ENCODE measurements around the gene CHCT1.
A peak's percentile ranks its signal among the peaks of the same experiment; 100 is the strongest.

The CHCT1 gene

DNA sequence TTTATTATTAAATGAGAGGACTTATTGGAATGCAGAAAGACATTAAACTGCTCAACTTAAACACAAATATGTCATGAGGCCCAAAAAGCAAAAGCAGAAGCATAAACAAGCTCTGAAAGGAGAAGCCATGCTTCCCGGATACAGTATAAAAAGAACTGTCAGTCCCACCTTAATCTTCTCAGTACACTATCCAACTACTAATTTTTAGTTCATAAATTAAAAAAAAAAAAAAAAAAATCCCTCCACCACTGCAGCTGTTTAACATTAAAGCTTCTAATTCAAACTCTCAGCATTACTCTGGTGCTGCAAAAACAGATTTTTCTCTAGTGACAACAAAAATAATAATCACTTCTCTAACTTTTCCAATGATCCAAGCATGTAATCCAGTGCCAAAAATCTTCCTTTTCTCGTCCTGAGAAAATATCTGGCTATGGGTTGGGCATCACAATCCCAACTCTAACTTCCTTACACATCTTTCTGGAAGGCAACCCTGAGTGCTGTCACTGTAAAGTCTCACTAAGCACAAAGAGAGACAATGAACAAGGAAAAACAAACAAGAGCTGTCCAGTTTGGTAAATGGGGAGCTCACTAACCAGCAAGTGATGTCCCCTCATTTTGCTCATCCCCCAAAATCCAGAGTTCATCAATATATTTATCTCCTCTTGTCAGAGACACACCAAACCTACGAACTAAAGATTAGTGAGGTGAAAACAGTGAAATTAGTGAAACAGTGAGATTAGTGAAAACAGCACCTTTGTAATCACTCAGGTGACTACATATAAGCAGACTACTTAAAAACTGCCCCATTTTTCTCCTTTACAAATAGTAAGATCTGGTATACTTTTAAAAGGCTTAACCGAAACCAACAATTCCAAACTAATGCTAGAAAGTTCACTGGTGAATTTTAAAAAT lies 35.9 kb upstream of the CHCT1 start:
- Mint-ChIP-seq H3K4me1 (peaks cover 54% of the 10 kb centered on the region), H3K9me3 (no peaks in the 10 kb centered on the region), H3K27me3 (ENCODE audit: low read depth) (peaks cover 3% of the 10 kb centered on the region), H3K27ac (peak overlapping the region; percentile 58 to 85 (median 82)), H3K36me3 (ENCODE audit: low read depth) (peaks cover 3% of the 10 kb centered on the region), H3K4me3 (peak overlapping the region in 2 of 3 experiments; percentile 7 to 17)
- TF ChIP-seq, protein P1, sequence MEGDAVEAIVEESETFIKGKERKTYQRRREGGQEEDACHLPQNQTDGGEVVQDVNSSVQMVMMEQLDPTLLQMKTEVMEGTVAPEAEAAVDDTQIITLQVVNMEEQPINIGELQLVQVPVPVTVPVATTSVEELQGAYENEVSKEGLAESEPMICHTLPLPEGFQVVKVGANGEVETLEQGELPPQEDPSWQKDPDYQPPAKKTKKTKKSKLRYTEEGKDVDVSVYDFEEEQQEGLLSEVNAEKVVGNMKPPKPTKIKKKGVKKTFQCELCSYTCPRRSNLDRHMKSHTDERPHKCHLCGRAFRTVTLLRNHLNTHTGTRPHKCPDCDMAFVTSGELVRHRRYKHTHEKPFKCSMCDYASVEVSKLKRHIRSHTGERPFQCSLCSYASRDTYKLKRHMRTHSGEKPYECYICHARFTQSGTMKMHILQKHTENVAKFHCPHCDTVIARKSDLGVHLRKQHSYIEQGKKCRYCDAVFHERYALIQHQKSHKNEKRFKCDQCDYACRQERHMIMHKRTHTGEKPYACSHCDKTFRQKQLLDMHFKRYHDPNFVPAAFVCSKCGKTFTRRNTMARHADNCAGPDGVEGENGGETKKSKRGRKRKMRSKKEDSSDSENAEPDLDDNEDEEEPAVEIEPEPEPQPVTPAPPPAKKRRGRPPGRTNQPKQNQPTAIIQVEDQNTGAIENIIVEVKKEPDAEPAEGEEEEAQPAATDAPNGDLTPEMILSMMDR (IDR thresholded peaks at IDR 0.05; ENCODE audit: unreplicated experiment in 3 of 3), result no peak

DNA sequence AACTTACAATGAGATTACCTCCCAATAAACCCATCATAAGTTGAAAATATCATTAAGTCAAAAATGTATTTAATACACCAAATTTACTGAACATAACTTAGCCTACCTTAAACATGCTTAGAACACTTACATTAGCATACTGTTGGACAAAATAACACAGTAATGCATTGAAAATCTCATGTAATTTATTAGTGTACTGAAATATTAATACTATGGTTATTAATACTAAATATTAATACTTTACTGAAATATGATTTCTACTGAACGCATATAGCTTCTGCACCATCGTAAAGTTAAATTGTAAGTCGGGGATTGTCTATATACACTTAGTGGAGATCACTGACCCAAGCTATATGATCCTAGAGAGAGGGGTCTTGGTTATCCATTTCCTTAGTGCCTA lies 34.6 kb upstream of the CHCT1 start:
- H3K36me3 Mint-ChIP-seq (ENCODE audit: low read depth), result no peaks in the 10 kb centered on the region
- H3K4me1 Mint-ChIP-seq, result peaks cover 54% of the 10 kb centered on the region
- peaks cover 3% of the 10 kb centered on the region for H3K27me3 Mint-ChIP-seq (ENCODE audit: low read depth)
- TF ChIP-seq, protein P1 (IDR thresholded peaks at IDR 0.05; ENCODE audit: unreplicated experiment in 3 of 3), result no peak
- H3K9me3 Mint-ChIP-seq, result no peaks in the 10 kb centered on the region
- H3K27ac Mint-ChIP-seq, result peak overlapping the region in 2 of 3 experiments; percentile 30 to 38
- peak overlapping the region in 1 of 3 experiments; percentile 10 for H3K4me3 Mint-ChIP-seq

DNA sequence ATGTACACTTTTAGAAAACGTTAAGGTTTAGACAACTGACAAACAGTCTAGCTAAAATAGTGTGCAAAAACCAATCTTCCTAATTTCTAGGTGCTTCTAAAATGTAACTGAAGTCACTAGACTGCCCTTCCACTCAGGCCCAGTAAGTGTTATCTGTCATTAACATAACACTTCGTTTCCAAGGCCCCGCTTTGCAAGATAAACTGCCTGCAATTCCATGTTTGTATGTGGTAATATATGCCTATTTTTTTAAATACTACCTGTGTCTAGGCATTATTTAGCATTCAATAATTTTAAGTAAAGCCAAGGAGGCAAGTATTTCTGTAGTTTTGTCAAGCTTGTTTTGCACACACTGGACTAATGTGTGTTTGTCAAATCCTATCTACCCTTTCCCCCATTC lies 33.5 kb upstream of the CHCT1 start:
- peaks cover 3% of the 10 kb centered on the region for H3K27me3 Mint-ChIP-seq (ENCODE audit: low read depth)
- H3K4me1 Mint-ChIP-seq, result peaks cover 55% of the 10 kb centered on the region
- H3K27ac Mint-ChIP-seq, result peak overlapping the region; percentile 30 to 41 (median 38)
- TF ChIP-seq, protein P1 (IDR thresholded peaks at IDR 0.05; ENCODE audit: unreplicated experiment in 3 of 3), result no peak
- H3K36me3 Mint-ChIP-seq (ENCODE audit: low read depth), result no peaks in the 10 kb centered on the region
- peak overlapping the region; percentile 8 to 28 (median 10) for H3K4me3 Mint-ChIP-seq
- no peaks in the 10 kb centered on the region for H3K9me3 Mint-ChIP-seq

DNA sequence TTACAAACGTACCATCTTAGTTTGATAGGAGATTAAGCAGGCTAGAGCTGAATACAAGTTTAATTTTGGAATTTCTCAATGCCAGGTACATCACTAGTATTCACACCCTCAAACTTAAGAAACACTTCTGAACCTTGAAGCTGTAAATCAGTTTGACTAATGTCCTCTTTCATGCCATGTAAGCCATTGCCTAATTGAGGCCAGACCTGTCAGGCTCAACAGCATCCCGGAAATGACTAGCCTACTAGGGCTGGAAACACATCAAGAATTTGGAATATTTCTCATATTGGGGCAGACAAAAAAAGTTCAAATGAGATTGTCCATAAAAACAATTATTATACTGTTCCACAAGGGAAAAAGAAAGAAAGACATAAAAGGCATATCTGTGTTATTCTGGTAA lies 32.1 kb upstream of the CHCT1 start:
- Mint-ChIP-seq H3K4me3 (peak overlapping the region; percentile 96 to 99 (median 97)), H3K27me3 (ENCODE audit: low read depth) (peaks cover 3% of the 10 kb centered on the region), H3K27ac (peak overlapping the region; percentile 23 to 97 (median 90)), H3K9me3 (no peaks in the 10 kb centered on the region), H3K4me1 (peaks cover 57% of the 10 kb centered on the region), H3K36me3 (ENCODE audit: low read depth) (no peaks in the 10 kb centered on the region)
- TF ChIP-seq, protein P1 (IDR thresholded peaks at IDR 0.05; ENCODE audit: unreplicated experiment in 3 of 3), result no peak

DNA sequence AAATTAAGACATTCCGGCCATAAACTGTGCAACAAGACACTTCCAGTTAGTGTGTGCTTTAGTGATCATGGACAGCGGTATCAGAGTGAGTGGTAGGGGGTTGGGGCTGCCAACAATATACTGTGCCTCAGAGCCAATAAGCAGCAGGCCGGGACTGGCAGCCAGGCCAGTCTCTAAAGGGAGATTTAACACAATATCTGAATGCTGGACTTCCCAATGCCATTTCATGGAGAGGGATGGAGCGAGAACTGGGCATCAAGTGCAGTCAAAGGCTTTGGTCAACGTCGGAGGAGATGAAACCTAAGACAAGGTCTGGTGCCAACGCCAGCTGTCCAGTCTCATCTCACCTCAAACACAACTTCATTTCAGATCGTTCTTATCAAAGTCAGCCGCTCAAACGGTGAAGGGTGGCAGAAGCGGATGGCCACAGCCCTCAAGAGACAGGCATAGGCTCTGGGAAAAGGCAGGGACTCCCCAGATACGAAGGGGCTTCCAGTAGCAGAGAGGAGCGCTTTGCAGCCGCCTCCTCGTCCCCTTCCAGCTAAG lies 31.3 kb upstream of the CHCT1 start:
- Mint-ChIP-seq H3K4me3 (peak overlapping the region; percentile 96 to 99 (median 97)), H3K27ac (peak overlapping the region; percentile 90 to 97 (median 94)), H3K27me3 (ENCODE audit: low read depth) (peaks cover 3% of the 10 kb centered on the region), H3K36me3 (ENCODE audit: low read depth) (no peaks in the 10 kb centered on the region), H3K9me3 (no peaks in the 10 kb centered on the region), H3K4me1 (peaks cover 51% of the 10 kb centered on the region)
- TF ChIP-seq, protein P1 (IDR thresholded peaks at IDR 0.05; ENCODE audit: unreplicated experiment in 3 of 3), result no peak

Measured in nephron (organoid).